D721Med (cell line): ENCODE measurements around the gene DGKI.

Experiments used
- DNase-seq: peaks from one replicate; pipeline ENCODE4 v3.0.0; 2011; ENCODE audit warnings: low spot score; ENCODE audit not compliant: insufficient read length
- FAIRE-seq: peaks from 2 replicates; lab custom pipeline; 2011; peaks lifted over from hg19 to GRCh38; lab: Jason Lieb, UNC
- TF ChIP-seq, protein P1 (sequence below): IDR thresholded peaks from 2 replicates; pipeline ENCODE4 v1.5.1; 2012; ENCODE audit warnings: mild to moderate bottlenecking, control low read depth; ENCODE audit not compliant: insufficient read depth; ENCODE audit errors: missing control alignments

DGKI gene

DNA sequence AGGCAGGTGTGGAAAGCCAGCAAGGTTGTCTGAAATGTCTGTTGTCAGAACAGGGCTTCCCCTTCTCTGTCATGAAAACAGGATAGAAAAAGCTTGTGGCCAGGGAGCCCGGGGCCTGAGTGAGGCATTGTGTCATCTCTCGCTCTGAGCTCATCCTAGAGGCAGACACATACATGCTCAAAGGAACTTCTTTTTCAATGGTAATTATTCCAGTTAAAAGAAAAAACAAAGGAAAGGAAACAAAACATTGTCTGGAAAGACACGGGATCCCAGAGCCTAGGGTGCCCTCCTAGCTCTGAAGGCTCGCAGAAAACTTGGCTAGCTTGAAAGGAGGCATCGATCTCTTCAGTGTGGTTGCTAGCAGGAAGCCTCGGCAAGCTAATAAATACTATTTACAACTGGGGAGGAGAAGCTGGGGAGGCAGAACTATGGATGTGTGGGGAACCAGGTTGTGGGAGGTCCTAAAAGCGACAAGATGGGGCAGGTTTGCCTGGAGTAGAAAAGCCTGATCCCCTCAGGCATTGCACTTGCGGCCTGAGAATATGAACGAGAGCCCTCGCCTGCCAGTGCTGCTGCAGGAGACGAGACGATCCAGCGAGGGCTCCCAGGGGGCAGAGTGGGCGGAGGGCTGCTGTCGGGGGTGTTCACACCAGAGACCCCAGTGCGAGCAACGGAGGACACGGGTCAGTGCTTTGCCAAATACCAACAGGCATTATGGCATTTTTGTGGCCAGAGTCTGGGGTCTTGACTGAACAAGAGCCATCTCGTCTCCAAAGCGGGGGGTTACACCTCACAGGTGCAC is 32.8 kb upstream of the DGKI start:
- TF ChIP-seq, protein P1, sequence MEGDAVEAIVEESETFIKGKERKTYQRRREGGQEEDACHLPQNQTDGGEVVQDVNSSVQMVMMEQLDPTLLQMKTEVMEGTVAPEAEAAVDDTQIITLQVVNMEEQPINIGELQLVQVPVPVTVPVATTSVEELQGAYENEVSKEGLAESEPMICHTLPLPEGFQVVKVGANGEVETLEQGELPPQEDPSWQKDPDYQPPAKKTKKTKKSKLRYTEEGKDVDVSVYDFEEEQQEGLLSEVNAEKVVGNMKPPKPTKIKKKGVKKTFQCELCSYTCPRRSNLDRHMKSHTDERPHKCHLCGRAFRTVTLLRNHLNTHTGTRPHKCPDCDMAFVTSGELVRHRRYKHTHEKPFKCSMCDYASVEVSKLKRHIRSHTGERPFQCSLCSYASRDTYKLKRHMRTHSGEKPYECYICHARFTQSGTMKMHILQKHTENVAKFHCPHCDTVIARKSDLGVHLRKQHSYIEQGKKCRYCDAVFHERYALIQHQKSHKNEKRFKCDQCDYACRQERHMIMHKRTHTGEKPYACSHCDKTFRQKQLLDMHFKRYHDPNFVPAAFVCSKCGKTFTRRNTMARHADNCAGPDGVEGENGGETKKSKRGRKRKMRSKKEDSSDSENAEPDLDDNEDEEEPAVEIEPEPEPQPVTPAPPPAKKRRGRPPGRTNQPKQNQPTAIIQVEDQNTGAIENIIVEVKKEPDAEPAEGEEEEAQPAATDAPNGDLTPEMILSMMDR = no peak
- DNase-seq = no peak

DNA sequence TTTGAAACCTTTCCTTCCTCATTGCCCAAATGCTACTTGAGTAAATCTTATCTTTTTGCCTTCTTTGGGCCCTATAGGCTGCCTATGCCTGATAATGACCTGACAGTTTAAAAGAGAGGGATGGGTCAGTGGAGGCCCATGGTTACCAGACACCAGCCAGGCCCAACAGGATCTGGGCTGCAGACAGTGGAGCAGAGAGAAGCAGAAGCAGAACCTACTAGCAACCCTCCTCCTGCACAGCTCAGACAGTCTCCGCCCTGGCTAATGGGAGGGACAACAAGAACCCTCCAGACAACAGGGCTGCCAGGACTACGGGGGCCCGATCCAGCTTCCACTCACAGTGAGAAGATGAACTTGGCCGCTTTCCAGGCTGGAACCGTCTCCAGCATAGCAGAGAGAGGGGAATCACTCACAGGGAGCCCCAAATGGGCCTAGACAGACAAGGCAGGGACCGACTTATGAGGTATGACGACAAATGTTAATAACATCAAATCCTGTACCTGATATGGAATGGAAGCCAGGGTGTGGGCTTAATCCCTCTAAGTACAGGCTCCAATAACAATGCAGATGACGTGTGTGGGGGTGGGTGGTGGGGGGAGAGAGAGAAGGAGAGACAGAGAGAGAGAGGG is 31.7 kb upstream of the DGKI start:
- TF ChIP-seq, protein P1 = no peak
- no peak for DNase-seq
- no peak for FAIRE-seq

More for the DNA sequence above, 32.8 kb upstream of the DGKI start:
- no peak for FAIRE-seq

DNA sequence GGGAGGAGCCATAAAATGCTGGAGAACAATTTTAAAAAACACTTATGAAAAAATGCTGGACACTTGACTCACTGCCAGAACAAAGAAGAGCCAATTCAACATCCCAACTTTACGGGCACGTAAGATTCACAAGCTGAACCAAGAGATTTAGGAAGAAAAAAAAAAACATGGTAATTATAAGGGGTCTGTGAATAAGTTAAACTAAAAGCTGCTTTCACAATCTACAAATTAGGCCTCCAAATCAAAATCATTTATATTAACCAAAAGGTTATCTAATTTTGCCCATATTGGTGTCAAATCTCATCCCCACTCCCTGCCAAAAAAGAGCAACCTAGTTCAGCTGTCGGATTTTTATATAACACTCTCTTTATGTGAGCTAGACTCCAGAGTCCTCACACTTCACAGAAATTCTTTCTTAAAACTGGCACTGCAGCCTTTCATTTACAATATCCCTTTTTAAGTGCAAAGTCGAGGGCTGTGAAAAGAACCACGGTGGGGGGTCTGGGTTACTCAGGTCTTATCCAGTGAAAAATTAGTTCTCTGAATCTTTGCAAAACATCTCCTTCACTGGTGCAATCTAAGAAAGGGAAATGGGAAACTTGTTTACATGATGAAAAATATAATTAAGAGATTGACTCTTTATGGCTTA is 30.4 kb upstream of the DGKI start:
- DNase-seq = no peak
- TF ChIP-seq, protein P1 = no peak
- no peak for FAIRE-seq

DNA sequence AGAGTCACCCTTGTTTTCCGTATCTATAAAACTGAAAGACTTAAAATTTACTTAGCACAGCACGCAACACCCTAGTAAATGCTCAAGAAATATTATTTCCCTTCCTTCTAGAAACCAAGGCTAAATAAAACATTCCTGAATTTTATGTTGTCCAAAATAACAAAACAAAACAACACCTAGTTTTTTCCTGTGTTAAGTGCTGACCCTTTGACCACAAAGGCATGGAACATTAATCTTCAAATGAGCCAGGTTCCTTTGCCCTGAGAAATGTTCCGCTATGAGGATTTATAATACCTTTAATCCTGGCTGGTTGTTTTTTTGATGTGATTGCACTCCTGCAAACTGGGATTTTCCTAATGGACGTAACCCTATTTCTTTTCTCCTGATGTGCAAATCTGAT is 29.0 kb upstream of the DGKI start:
- TF ChIP-seq, protein P1 = no peak
- DNase-seq = no peak
- no peak for FAIRE-seq

DNA sequence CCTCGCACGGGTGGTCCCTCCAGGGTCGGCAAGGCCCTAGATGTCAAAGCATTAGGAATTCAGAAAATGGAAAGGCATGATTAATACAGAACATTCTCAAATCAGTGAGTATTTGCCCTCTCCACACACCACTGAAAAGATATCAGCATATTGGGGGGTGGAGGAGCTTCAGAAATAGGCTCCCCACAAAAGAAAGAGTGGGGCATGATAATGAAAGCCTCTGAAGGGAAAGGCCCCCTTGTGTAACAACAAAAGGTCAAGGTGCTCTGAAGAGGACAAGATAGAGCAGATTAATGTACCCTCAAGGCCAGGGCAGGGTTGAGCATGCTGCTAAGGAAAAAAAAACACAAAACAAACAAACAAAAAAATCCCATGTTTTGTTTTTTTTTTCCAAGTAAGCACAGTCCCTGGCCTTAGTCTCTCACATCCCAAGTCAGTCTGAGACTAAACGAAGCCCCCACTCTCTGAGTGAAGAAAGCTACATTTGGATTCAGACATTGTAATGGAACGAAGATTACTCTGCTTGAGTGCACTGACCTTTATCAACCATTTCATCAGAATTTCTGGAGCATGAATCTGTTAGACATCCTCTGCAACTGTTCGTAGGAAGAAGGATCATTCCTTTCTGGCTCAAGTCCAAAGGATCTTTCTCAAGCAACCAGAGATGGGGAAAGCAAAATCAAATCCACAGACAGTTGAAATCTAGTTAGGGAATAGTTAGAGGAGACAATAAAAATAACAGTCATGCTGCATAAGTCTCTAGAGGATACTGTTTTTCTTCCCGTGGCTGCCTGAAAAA is 27.4 kb upstream of the DGKI start:
- TF ChIP-seq, protein P1 = no peak
- FAIRE-seq = no peak
- DNase-seq = no peak

DNA sequence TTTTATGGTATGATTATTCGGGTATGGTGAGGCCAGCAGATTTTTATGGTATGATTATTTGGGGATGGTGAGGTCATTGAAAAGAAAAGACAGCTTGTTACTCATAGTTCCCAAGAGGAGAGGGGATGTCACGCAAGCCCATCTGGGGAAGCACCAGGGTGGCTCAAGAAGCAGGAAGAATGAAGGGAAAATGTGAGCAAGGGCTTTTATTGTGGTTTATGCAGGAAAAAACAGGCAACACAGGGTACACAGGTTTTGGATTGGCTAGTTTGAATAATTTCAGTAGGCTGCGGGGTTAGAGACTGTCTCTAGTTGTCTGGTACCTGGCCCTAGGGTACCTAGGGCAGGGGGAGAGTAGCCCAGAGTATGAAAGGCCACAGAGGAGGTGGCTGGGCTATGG is 26.8 kb upstream of the DGKI start:
- FAIRE-seq (no peak), DNase-seq (no peak)
- TF ChIP-seq, protein P1 = no peak
